OCI-LY3 (cell line): ENCODE data around the gene ARMC12.
"Not testable (repeated sequence)": the region's sequence is repeated elsewhere in the genome, so short reads cannot be mapped to it uniquely, and the experiment has no call there.

Experiments
- H2AFZ ChIP-seq: fragments of 200-600, 300-600 bp; shearing (Covaris generic); 2 replicates; pipeline ENCODE4 v1.6.0; 2014; ENCODE audit warnings: antibody characterized with exemption, low read depth, low read length
- H3K27ac ChIP-seq: fragments of 200-600, 300-600 bp; sonication (generic); 2 replicates; pipeline ENCODE4 v1.5.1; 2014; ENCODE audit warnings: mild to moderate bottlenecking, low read length, moderate library complexity, mixed read lengths
- H3K27me3 ChIP-seq: fragments of 200-600, 300-600 bp; sonication (generic); 2 replicates; pipeline ENCODE4 v1.6.1; 2014; ENCODE audit warnings: low read depth, low read length, mixed read lengths
- H3K36me3 ChIP-seq: fragments of 200-600, 300-600 bp; sonication (generic); replicated peaks from 2 replicates; pipeline ENCODE3; 2014; ENCODE audit warnings: low read depth, low read length, mixed read lengths
- H3K4me1 ChIP-seq: fragments of 300-600, 200-600 bp; sonication (generic); 2 replicates; pipeline ENCODE4 v1.6.1; 2014; ENCODE audit warnings: low read length, mixed read lengths
- H3K4me2 ChIP-seq: fragments of 200-600, 300-600 bp; sonication (generic); 2 replicates; pipeline ENCODE4 v1.6.1; 2014; ENCODE audit warnings: low read length, mixed read lengths
- H3K4me3 ChIP-seq: fragments of 300-600, 200-600 bp; sonication (generic); 2 replicates; pipeline ENCODE4 v1.5.1; 2014; ENCODE audit warnings: antibody characterized with exemption, mild to moderate bottlenecking, low read length, moderate library complexity
- H3K79me2 ChIP-seq: fragments of 300-600, 200-600 bp; shearing (Covaris generic); 2 replicates; pipeline ENCODE4 v1.6.1; 2014; ENCODE audit warnings: mild to moderate bottlenecking, low read length, mixed read lengths
- H3K9ac ChIP-seq: fragments of 300-600, 200-600 bp; shearing (Covaris generic); 2 replicates; pipeline ENCODE4 v1.6.0; 2014; ENCODE audit warnings: mild to moderate bottlenecking, low read length, moderate library complexity
- H3K9me3 ChIP-seq: fragments of 200-600, 300-600 bp; shearing (Covaris generic); 2 replicates; pipeline ENCODE4 v1.6.1; 2014; ENCODE audit warnings: low read length, mixed read lengths; ENCODE audit not compliant: insufficient read depth
- H4K20me1 ChIP-seq: fragments of 200-600, 300-600 bp; sonication (generic); 2 replicates; pipeline ENCODE4 v1.6.1; 2016; ENCODE audit warnings: low read length, mixed read lengths; ENCODE audit not compliant: insufficient read depth
- CTCF ChIP-seq: fragments of 200-600, 300-600 bp; sonication (generic); IDR thresholded peaks from 2 replicates; pipeline ENCODE4 v1.5.1; 2014; ENCODE audit warnings: antibody characterized with exemption, low read length, low read depth
- EZH2phosphoT487 ChIP-seq: fragments of 200-600 bp; shearing (Covaris generic); IDR thresholded peaks from 2 replicates; pipeline ENCODE4 v1.6.1; 2018; ENCODE audit warnings: antibody characterized with exemption, mixed run types, low read depth

ARMC12 gene

DNA sequence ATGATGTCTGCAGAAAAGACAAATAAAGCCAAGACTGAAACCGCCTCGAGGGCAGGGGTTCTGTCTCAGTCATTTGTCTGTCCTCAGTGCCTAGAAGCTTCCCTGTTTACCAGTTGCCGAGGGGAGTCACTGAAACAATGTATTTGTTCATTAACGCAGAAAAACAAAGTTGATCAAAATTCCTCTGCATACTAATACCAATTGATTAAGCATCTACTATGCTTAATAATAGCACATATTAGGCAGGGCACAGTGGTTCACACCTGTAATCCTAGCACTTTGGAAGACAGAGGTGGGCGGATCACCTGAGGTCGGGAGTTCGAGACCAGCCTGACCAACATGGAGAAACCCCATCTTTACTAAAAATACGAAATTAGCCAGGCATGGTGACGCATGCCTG lies 46.3 kb upstream of the ARMC12 start:
- peaks cover 13% of the 10 kb centered on the region for H3K4me1 ChIP-seq
- H3K9ac ChIP-seq, result no peak overlapping the region
- H4K20me1 ChIP-seq, result peaks cover 11% of the 10 kb centered on the region
- H3K27ac ChIP-seq, result no peak overlapping the region
- H3K4me3 ChIP-seq, result no peak overlapping the region
- no peak overlapping the region for H2AFZ ChIP-seq
- no peaks in the 10 kb centered on the region for H3K36me3 ChIP-seq
- H3K4me2 ChIP-seq, result no peak overlapping the region
- H3K27me3 ChIP-seq, result no peaks in the 10 kb centered on the region
- TF ChIP-seq EZH2phosphoT487 (no peak), CTCF (no peak)
- no peaks in the 10 kb centered on the region for H3K9me3 ChIP-seq
- H3K79me2 ChIP-seq, result peaks cover 32% of the 10 kb centered on the region

DNA sequence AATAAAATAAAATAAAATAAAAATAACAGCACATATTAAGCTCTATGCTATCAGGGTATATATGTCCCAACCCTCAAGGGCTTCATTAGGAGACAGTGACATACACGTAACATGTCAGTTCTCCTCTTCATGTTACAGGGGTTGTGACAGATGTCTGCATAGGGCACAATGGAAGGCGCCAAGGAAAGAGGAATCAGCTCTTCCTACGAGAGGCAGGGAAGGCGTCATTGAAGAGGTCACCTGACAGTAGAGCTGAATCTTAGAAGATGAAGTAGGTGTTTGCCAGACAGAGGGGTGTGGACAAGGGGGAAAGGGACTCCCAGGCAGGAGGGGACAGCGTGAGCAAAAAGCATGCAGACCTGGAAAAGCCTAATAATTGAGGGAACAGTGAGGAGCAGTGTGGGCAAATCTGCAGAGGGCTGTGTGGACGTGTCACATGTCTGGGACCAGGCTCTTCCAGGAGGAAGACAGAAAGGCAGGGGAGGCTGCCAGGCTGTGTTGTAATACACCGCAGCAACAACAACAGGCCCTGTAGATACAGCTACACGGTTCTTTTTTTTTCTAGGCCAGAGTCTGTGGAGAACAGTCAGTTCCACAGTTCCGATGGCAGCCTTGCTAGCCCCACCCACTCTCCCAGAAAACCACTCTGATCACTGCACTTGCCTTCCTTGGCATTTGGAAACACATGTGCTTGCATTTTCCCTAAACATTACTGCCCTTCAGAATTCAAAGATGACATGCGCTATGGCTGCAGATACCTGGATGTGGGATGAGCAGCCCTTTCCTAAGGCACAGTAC lies 45.6 kb upstream of the ARMC12 start:
- H3K9ac ChIP-seq, result no peak overlapping the region
- H3K27ac ChIP-seq, result no peak overlapping the region
- TF ChIP-seq EZH2phosphoT487 (no peak), CTCF (no peak)
- H3K4me1 ChIP-seq, result peaks cover 13% of the 10 kb centered on the region
- no peaks in the 10 kb centered on the region for H3K27me3 ChIP-seq
- no peak overlapping the region; the same call in 1 of the 2 replicates for H2AFZ ChIP-seq
- H3K9me3 ChIP-seq, result no peaks in the 10 kb centered on the region
- H3K4me2 ChIP-seq, result no peak overlapping the region
- H4K20me1 ChIP-seq, result peaks cover 8% of the 10 kb centered on the region
- peaks cover 25% of the 10 kb centered on the region for H3K79me2 ChIP-seq
- H3K36me3 ChIP-seq, result no peaks in the 10 kb centered on the region
- H3K4me3 ChIP-seq, result no peak overlapping the region

- Histone ChIP-seq H3K4me2 (no peak overlapping the region), H2AFZ (no peak overlapping the region), H3K4me1 (peaks cover 4% of the 10 kb centered on the region; the same call in 1 of the 2 replicates), H3K36me3 (no peaks in the 10 kb centered on the region), H3K9ac (no peak overlapping the region), H3K79me2 (no peaks in the 10 kb centered on the region), H3K9me3 (no peaks in the 10 kb centered on the region), H3K27ac (no peak overlapping the region), H3K27me3 (no peaks in the 10 kb centered on the region), H4K20me1 (no peaks in the 10 kb centered on the region), H3K4me3 (no peak overlapping the region)
- no peak for TF ChIP-seq EZH2phosphoT487
Observed at GRCh38 chr6:35694462-35694861, 42.4 kb upstream of the ARMC12 start.

GRCh38 chr6:35698430-35698829 lies 38.4 kb upstream of the ARMC12 start:
- H3K4me2 ChIP-seq, H3K27me3 ChIP-seq, H3K4me1 ChIP-seq, H3K27ac ChIP-seq, H3K4me3 ChIP-seq, H2AFZ ChIP-seq, H3K9ac ChIP-seq, H3K79me2 ChIP-seq, H4K20me1 ChIP-seq, H3K36me3 ChIP-seq, H3K9me3 ChIP-seq: not testable (repeated sequence)

- H3K9me3 ChIP-seq, result no peaks in the 10 kb centered on the region
- no peaks in the 10 kb centered on the region for H3K79me2 ChIP-seq
- no peaks in the 10 kb centered on the region for H3K27me3 ChIP-seq
- H4K20me1 ChIP-seq, result no peaks in the 10 kb centered on the region
- H3K36me3 ChIP-seq, result no peaks in the 10 kb centered on the region
- H3K27ac ChIP-seq, result no peak overlapping the region
- no peak overlapping the region for H3K9ac ChIP-seq
- H3K4me1 ChIP-seq, result peaks cover 4% of the 10 kb centered on the region; the same call in 1 of the 2 replicates
- no peak overlapping the region for H3K4me3 ChIP-seq
- no peak overlapping the region for H2AFZ ChIP-seq
- no peak overlapping the region for H3K4me2 ChIP-seq
- TF ChIP-seq CTCF (no peak), EZH2phosphoT487 (no peak)
Observed at GRCh38 chr6:35698858-35699257, 38.0 kb upstream of the ARMC12 start.
